NCI-H82 treated with DMSO at 0.1 percent for 48 hours (cell line): ENCODE results near the gene SCT.

Experiments used
- DNase-seq: peaks from one replicate; lab custom pipeline; 2025; ENCODE audit not compliant: unreplicated experiment; lab: John Stamatoyannopoulos, UW

Gene SCT

GRCh38 chr11:611001-611996 lies 15.7 kb downstream of the SCT start:
- no peak for DNase-seq

- no peak for DNase-seq
These were observed 16.7 kb downstream of the SCT start for GRCh38 chr11:610146-610801.

- DNase-seq: no peak
These were observed 17.6 kb downstream of the SCT start for GRCh38 chr11:609341-609811.

- no peak for DNase-seq
These were observed 18.2 kb downstream of the SCT start for GRCh38 chr11:608791-609251.

- DNase-seq: no peak
These were observed 18.9 kb downstream of the SCT start for GRCh38 chr11:607971-608659.

GRCh38 chr11:607020-607780 lies 19.8 kb downstream of the SCT start:
- DNase-seq: no peak

GRCh38 chr11:606245-606644 lies 20.7 kb downstream of the SCT start:
- DNase-seq: no peak

- DNase-seq: no peak
These were observed 21.5 kb downstream of the SCT start for GRCh38 chr11:605286-606129.

- no peak for DNase-seq
These were observed 23.8 kb downstream of the SCT start for GRCh38 chr11:603154-603553.

- DNase-seq: no peak
These were observed 25.3 kb downstream of the SCT start for GRCh38 chr11:601573-602245.

- DNase-seq: no peak
These were observed 28.8 kb downstream of the SCT start for GRCh38 chr11:598005-598680.

GRCh38 chr11:597166-597725 lies 29.7 kb downstream of the SCT start:
- no peak for DNase-seq

- no peak for DNase-seq
These were observed 30.6 kb downstream of the SCT start for GRCh38 chr11:596374-596773.

- no peak for DNase-seq
These were observed 31.6 kb downstream of the SCT start for GRCh38 chr11:595400-595799.

GRCh38 chr11:593347-593746 lies 33.6 kb downstream of the SCT start:
- no peak for DNase-seq

- DNase-seq: no peak
These were observed 34.1 kb downstream of the SCT start for GRCh38 chr11:592918-593317.

- DNase-seq: no peak
These were observed 34.5 kb downstream of the SCT start for GRCh38 chr11:592501-592900.

- no peak for DNase-seq
These were observed 36.0 kb downstream of the SCT start for GRCh38 chr11:590997-591396.
